ENCODE data around the gene KATNB1. TPM values are rescaled to one million over a fixed set of nuclear protein-coding genes. Genes with fewer than 3 reads are reported as not detected.

KATNB1 gene
- total and polyA plus RNA-seq, 2 of the 8 experiments (the other 6 are each of a cell fraction or from before 2014, with no cell fraction given), result 50.2 to 60.4 TPM

GRCh38 chr16:57749101-57749692, 13.6 kb downstream of the KATNB1 start:
- Histone ChIP-seq H3K18ac (ENCODE audit: extremely low read depth, low read length) (no peak overlapping the region), H3K4me3 (ENCODE audit: extremely low read depth in 1 of 4, insufficient read depth in 2 of 4, low read depth in 3 of 4, low read length in 4 of 4) (no peak overlapping the region), H2BK20ac (ENCODE audit: low read length) (no peak overlapping the region), H4K91ac (replicated peaks; ENCODE audit: insufficient read length, low read length) (no peak overlapping the region), H2AK5ac (ENCODE audit: low read depth, low read length) (no peak overlapping the region), H3K56ac (replicated peaks; ENCODE audit: insufficient read length, low read depth, low read length) (no peak overlapping the region), H2BK5ac (ENCODE audit: low read depth, low read length) (no peak overlapping the region), H2BK15ac (ENCODE audit: low read length) (no peak overlapping the region), H3K9me3 (ENCODE audit: insufficient read depth in 2 of 2, low read depth in 1 of 2, low read length in 1 of 2) (no peaks in the 10 kb centered on the region), H3K27ac (ENCODE audit: low read depth, low read length) (no peak overlapping the region), H3K79me1 (ENCODE audit: low read depth, low read length) (no peaks in the 10 kb centered on the region), H3K23ac (ENCODE audit: insufficient read length) (no peak overlapping the region), H3K4me2 (ENCODE audit: insufficient read depth in 1 of 2, low read depth in 2 of 2, low read length in 2 of 2) (no peak overlapping the region), H2BK12ac (ENCODE audit: low read depth, low read length) (no peak overlapping the region), H2BK120ac (replicated peaks; ENCODE audit: low read depth, low read length) (no peak overlapping the region), H3K4ac (replicated peaks; ENCODE audit: insufficient read length, low read depth, low read length) (no peak overlapping the region), H3K79me2 (ENCODE audit: control insufficient read depth in 1 of 2, insufficient read depth in 2 of 2, low read length in 2 of 2) (no peaks in the 10 kb centered on the region), H4K20me1 (replicated peaks in 1 of 2; ENCODE audit: control insufficient read depth in 1 of 2, insufficient read depth in 2 of 2, low read length in 2 of 2) (peaks cover 0 to 4% of the 10 kb centered on the region in 2 experiments), H3K4me1 (replicated peaks in 1 of 4; ENCODE audit: control insufficient read depth in 3 of 4, insufficient read depth in 4 of 4, low read length in 3 of 4) (no peaks in the 10 kb centered on the region), H4K5ac (ENCODE audit: insufficient read length, low read depth, low read length) (no peak overlapping the region), H3K27me3 (replicated peaks in 1 of 4; ENCODE audit: control insufficient read depth in 3 of 4, extremely low read depth in 1 of 4, insufficient read depth in 3 of 4, low read length in 3 of 4) (no peaks in the 10 kb centered on the region), H4K8ac (ENCODE audit: extremely low read depth, insufficient read depth, low read length) (no peak overlapping the region), H3K9ac (replicated peaks in 1 of 4; ENCODE audit: extremely low read depth in 1 of 4, low read depth in 3 of 4, low read length in 3 of 4) (no peak overlapping the region), H2AFZ (ENCODE audit: low read length) (no peak overlapping the region), H3K36me3 (ENCODE audit: control insufficient read depth in 2 of 4, insufficient read depth in 4 of 4, low read length in 3 of 4) (peaks cover 0 to 8% (median 3%) of the 10 kb centered on the region in 4 experiments; a peak in 5 of 8 replicates), H3K14ac (ENCODE audit: insufficient read length) (no peak overlapping the region), H3K23me2 (ENCODE audit: low read depth, low read length) (no peaks in the 10 kb centered on the region)
- POLR2A ChIA-PET (ENCODE audit: partially characterized antibody), result interaction anchor here (0.9 to 1.9 kb wide), 4 partner anchors 11 to 19 kb away, joined by 3 to 12 read pairs (median 4); partner anchors contain the start of gene KATNB1
- no peak for DNase-seq (ENCODE audit: low read depth in 1 of 2, low spot score in 2 of 2)
- 90% methylated on average over 3 of the region's 3 CpGs; no CpG with 5 or more reads in 1 of the 2 experiments for WGBS, 2 experiments (ENCODE audit: extremely low coverage in 1 of 2, insufficient coverage in 1 of 2, insufficient read length in 1 of 2, insufficient replicate concordance in 2 of 2, low coverage in 1 of 2, low lambda C conversion rate in 2 of 2, missing lambda C conversion rate in 1 of 2)
- FAIRE-seq, result no peak
- TF ChIP-seq KDM1A (IDR thresholded peaks at IDR 0.05; ENCODE audit: borderline replicate concordance, low read length), result peak; percentile 64; the same call in 1 of the 2 replicates
- no peak for TF ChIP-seq SP4 (IDR thresholded peaks at IDR 0.05; ENCODE audit: low read length)
- CTCF ChIA-PET (ENCODE audit: partially characterized antibody), result interaction anchor here (0.6 to 3.0 kb wide), 7 partner anchors 8 to 1198 kb away, joined by 3 to 17 read pairs (median 5); no protein-coding TSS in a partner anchor

Data from H1 (cell line).